ENCODE results near the gene KIF22. TPM values are rescaled to one million over a fixed set of nuclear protein-coding genes. Genes with fewer than 3 reads are reported as not detected.

KIF22 gene
- total RNA-seq, 1 experiment from 2014 or later, result 155 TPM

DNA sequence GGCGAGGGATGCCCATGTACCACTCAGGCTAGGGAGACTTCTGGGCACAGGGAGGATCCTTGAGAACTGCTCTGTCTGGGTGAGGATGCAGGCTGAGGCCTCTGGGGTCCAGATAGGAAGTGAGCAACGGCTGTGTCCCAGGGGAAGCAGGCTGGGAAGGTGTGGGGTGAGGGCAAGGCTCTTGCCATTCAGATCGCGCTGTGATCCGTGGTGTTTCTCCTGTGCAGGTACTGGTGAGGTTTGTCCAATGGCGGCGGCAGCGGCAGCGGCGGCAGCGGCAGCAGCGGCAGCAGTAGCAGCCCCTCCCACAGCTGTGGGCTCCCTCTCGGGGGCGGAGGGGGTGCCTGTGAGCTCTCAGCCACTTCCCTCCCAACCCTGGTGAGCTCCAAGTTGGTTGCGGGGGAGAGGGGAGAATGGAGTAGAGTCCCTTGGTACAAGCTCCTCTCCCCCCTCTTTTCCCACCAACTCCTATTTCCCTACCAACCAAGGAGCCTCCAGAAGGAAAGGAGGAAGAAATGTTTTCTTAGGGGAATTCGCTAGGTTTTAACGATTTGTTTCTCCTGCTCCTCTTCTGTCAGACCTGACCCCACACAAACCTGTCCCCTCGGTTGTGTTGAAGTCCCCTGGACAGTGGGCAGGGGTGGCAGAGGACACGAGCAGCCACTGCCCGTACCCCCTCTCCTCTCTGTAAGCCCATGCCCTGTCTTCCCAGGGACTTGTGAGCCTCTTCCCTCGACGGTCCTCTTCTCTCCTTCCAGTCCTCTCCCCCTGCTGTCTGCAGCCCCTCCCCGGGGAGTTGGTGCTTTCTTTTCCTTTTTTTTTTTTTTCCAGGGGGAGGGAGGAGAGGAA lies 19.5 kb downstream of the KIF22 start (continued):
- TF ChIP-seq ZBTB33 (IDR thresholded peaks at IDR 0.05; ENCODE audit: extremely low read depth, insufficient replicate concordance, low read length), result no peak
- TF ChIP-seq SP1 (IDR thresholded peaks at IDR 0.05; ENCODE audit: low read depth), result no peak

DNA sequence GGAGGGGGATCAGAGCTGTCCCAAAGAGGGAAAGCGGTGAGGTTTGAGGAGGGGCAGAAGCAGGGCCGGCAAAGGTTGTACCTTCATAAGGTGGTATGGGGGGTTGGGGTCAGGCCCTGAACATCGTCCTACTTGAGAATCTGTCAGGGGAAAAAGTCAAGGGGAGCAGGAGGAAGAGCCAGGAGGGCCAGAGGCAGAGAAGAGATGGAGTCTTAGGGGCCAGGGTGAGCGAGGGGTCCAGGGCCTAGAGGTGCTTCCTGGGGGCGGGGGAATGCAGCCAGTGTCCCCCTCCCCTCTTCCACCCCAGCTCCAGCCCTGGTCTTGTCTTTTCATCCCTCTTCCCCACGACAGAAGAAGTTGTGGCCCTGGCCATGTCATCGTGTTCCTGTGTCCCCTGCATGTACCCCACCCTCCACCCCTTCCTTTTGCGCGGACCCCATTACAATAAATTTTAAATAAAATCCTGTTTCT lies 20.2 kb downstream of the KIF22 start:
- peak overlapping the region; percentile 95 for H3K9ac ChIP-seq (ENCODE audit: low read length)
- DNase-seq (ENCODE audit: low read depth, low spot score) (no peak), ATAC-seq (no peak)
- H3K9me3 ChIP-seq (ENCODE audit: control insufficient read depth in 1 of 2, insufficient read depth in 1 of 2, low read depth in 1 of 2, low read length in 2 of 2), result no peaks in the 10 kb centered on the region
- ChIA-PET POLR2A (interaction anchor here (1.3 to 1.4 kb wide), 2 partner anchors 15 to 210 kb away, joined by 3 read pairs; no protein-coding TSS in a partner anchor), CTCF (no interaction called here), RAD21 (ENCODE audit: low non-redundant PET in 1 of 2, low total read pairs in 2 of 2, uncharacterized antibody in 2 of 2, unreplicated experiment in 2 of 2) (no interaction called here)
- no peaks in the 10 kb centered on the region for H3K9me2 ChIP-seq (ENCODE audit: insufficient read depth)
- peak overlapping the region; percentile 17 to 66 for H3K4me3 ChIP-seq (replicated peaks in 1 of 2; ENCODE audit: low read depth in 1 of 2, low read length in 2 of 2)
- no peaks in the 10 kb centered on the region for H4K20me1 ChIP-seq (ENCODE audit: insufficient read depth)
- peaks cover 33 to 71% of the 10 kb centered on the region in 2 experiments for H3K4me1 ChIP-seq (ENCODE audit: control insufficient read depth in 1 of 2, insufficient read depth in 2 of 2, low read length in 2 of 2)
- H3K79me2 ChIP-seq (ENCODE audit: insufficient read depth, low read length), result peaks cover 35% of the 10 kb centered on the region
- H3K27ac ChIP-seq (ENCODE audit: low read depth, low read length), result peak overlapping the region; percentile 90
- TSS peak; percentile 64 for BruUV-seq (replicated peaks)
- intact Hi-C loops (cut with micrococcal nuclease), result no loop called here
- H3K27me3 ChIP-seq (ENCODE audit: insufficient read depth, low read length), result no peaks in the 10 kb centered on the region
- H3K4me2 ChIP-seq (ENCODE audit: low read length), result peak overlapping the region; percentile 99
- TF ChIP-seq CBX3 (IDR thresholded peaks at IDR 0.05; ENCODE audit: low read depth) (no peak), FOSL1 (IDR thresholded peaks at IDR 0.05; ENCODE audit: low read depth) (no peak), ZNF274 (IDR thresholded peaks at IDR 0.05; ENCODE audit: low read depth, low read length) (no peak), ZFX (IDR thresholded peaks at IDR 0.05) (no peak), EGR1 (IDR thresholded peaks at IDR 0.05; ENCODE audit: low read depth) (no peak)
- TF ChIP-seq, protein P1, sequence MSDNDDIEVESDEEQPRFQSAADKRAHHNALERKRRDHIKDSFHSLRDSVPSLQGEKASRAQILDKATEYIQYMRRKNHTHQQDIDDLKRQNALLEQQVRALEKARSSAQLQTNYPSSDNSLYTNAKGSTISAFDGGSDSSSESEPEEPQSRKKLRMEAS (IDR thresholded peaks at IDR 0.05), result no peak
- H3K36me3 ChIP-seq (ENCODE audit: control insufficient read depth in 1 of 2, insufficient read depth in 2 of 2, low read length in 2 of 2), result peaks cover 6 to 17% of the 10 kb centered on the region in 2 experiments; a peak in 3 of 4 replicates
- H2AFZ ChIP-seq (ENCODE audit: low read depth, low read length, poor library complexity, severe bottlenecking), result no peak overlapping the region
